Tibial artery (tissue), 4 donors: ENCODE data around the gene ERRFI1.

Experiments used
- DNase-seq, 2 donors: peaks; one replicate each; pipeline ENCODE4 v3.0.0-alpha.2; 2019
- H3K27ac ChIP-seq, 2 donors: fragments of 200-600 bp; sonication (generic) in 1 of 2; 1 replicate in 1 of 2; 2 replicates in 1 of 2; pipeline ENCODE4 v1.5.1; 2018 to 2019; ENCODE audit warnings: mild to moderate bottlenecking in 1 of 2
- H3K27me3 ChIP-seq, 2 donors: fragments of 200-600 bp; sonication (generic) in 1 of 2; one replicate each; pipeline versions ENCODE4 v1.5.1 to v1.6.0; 2016 to 2019
- H3K36me3 ChIP-seq, 3 donors: fragments of 200-600 bp; sonication (generic) in 2 of 3; one replicate each; pipeline ENCODE4 v1.5.1; 2016 to 2019; ENCODE audit warnings: mild to moderate bottlenecking in 2 of 3
- H3K4me1 ChIP-seq, 4 donors: fragments of 200-600 bp; sonication (generic) in 2 of 4; 1 replicate in 3 of 4; 2 replicates in 1 of 4; pipeline ENCODE4 v1.5.1; 2016 to 2019
- H3K4me3 ChIP-seq, 2 donors: fragments of 200-600 bp; sonication (generic) in 1 of 2; 1 replicate in 1 of 2; 2 replicates in 1 of 2; pipeline ENCODE4 v1.5.1; 2018 to 2019; ENCODE audit warnings: mild to moderate bottlenecking in 2 of 2
- H3K9me3 ChIP-seq, 3 donors: fragments of 200-600 bp; sonication (generic) in 1 of 3; one replicate each; pipeline ENCODE4 v1.5.1; 2016 to 2019
- intact Hi-C: fragments of 100-400 bp; cut with DNase I; formaldehyde crosslinking; loops from one replicate; pipeline ENCODE4 v1.15.0; 2023; ENCODE audit warnings: low total_unique reads
- TF ChIP-seq, protein P1 (sequence below), 2 experiments: fragments of 200-600 bp in 1 of 2; fragments of 450-650 bp in 1 of 2; IDR thresholded peaks; one replicate each; pipeline ENCODE4 v1.5.1; 2017 to 2019; ENCODE audit warnings: antibody characterized with exemption in 2 of 2, mild to moderate bottlenecking in 1 of 2, moderate library complexity in 1 of 2

ERRFI1 gene

DNA sequence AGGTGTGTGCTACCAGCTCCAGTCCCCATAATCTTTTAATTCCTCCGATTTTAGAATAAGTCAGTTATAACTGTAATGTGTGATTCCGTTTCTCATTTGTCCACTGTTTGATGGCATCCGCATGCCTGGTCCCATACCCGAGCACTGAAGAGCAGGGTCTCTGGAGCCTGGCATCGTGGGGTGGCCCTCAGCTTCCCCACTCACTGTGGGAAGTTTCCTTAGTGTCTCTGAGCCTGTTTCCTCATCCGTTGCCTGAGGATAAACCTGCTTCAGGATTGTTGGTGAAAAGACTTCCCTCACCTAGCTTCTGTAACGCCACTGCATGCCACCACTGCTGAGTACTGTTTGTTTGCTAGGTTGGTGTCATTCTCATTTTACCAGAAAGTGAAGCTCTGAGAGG is 45.1 kb downstream of the ERRFI1 start:
- Histone ChIP-seq H3K36me3 (peaks cover 53 to 88% (median 72%) of the 10 kb centered on the region in 3 donors), H3K9me3 (no peaks in the 10 kb centered on the region), H3K27ac (no peak overlapping the region)

DNA sequence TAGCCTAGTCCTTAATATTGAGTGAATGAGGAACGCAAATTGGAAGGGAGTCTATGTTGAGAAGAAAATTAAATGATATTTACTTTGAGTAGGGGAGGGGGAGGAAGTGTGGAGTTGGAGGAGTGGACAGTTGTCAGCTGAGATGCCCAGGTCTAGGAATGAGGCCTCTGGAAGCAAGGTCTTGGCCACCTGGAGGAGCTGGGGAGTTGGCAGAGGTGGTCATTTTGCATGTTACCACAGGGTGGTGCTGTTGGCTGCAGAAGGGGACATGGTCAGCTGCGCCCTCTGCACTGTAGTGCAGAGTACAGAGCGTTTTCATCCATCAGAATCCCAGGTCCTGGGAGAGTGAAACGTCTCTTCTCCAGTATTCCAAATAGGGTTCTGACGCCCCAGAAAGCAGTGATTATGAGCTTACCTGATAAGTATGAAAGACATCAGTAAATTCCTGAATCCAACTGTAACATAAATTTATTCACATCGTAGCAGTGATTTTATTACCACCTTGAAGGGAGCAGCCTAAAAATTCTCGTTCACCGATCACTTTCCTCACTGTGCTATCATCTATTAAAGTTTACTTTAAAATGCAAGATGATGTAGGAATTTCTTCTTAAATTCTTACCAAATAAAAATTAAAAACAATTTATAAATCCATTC is 50.8 kb downstream of the ERRFI1 start:
- intact Hi-C loops: loop anchor here (5.0 kb wide), 1 partner anchor 372 kb away; no protein-coding TSS in a partner anchor
- Histone ChIP-seq H3K4me3 (no peak overlapping the region), H3K4me1 (peaks cover 0 to 4% (median 0%) of the 10 kb centered on the region in 4 donors), H3K27me3 (no peaks in the 10 kb centered on the region), H3K9me3 (no peaks in the 10 kb centered on the region), H3K36me3 (peaks cover 39 to 73% (median 55%) of the 10 kb centered on the region in 3 donors), H3K27ac (no peak overlapping the region)
- peak; percentile 55 to 78 for DNase-seq
- TF ChIP-seq, protein P1, sequence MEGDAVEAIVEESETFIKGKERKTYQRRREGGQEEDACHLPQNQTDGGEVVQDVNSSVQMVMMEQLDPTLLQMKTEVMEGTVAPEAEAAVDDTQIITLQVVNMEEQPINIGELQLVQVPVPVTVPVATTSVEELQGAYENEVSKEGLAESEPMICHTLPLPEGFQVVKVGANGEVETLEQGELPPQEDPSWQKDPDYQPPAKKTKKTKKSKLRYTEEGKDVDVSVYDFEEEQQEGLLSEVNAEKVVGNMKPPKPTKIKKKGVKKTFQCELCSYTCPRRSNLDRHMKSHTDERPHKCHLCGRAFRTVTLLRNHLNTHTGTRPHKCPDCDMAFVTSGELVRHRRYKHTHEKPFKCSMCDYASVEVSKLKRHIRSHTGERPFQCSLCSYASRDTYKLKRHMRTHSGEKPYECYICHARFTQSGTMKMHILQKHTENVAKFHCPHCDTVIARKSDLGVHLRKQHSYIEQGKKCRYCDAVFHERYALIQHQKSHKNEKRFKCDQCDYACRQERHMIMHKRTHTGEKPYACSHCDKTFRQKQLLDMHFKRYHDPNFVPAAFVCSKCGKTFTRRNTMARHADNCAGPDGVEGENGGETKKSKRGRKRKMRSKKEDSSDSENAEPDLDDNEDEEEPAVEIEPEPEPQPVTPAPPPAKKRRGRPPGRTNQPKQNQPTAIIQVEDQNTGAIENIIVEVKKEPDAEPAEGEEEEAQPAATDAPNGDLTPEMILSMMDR (IDR thresholded peaks at IDR 0.05): peak; percentile 89 to 90

More for the DNA sequence above, 45.1 kb downstream of the ERRFI1 start:
- Histone ChIP-seq H3K4me1 (peaks cover 0 to 17% (median 5%) of the 10 kb centered on the region in 4 donors), H3K27me3 (no peaks in the 10 kb centered on the region), H3K4me3 (no peak overlapping the region)
- intact Hi-C loops: loop anchor here (2.0 kb wide), 1 partner anchor 336 kb away; no protein-coding TSS in a partner anchor
- DNase-seq: peak in 1 of 2 donors; percentile 55
- TF ChIP-seq, protein P1 (IDR thresholded peaks at IDR 0.05): no peak

DNA sequence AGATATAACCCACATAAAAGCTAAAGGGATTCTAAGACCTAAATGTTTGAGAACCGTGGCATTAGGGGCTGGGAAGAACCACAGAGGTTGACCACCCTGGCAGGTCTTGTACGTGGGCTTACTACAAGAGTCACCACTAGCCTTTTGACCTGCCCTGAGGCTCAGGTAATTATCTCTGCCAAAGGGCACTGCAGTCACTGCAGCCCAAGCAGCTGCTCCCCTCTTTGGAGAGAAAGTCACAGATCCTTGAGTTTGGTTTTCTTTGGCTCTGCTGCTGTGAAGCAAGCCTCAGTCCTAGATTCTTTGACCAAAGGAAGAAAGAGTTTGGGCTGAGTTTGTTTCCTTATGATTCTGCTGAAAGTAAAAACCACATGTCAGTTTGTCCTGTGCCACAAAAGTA is 53.0 kb downstream of the ERRFI1 start:
- Histone ChIP-seq H3K36me3 (peaks cover 43 to 73% (median 55%) of the 10 kb centered on the region in 3 donors), H3K4me3 (no peak overlapping the region), H3K27me3 (no peaks in the 10 kb centered on the region), H3K9me3 (no peaks in the 10 kb centered on the region), H3K4me1 (peaks cover 0 to 4% (median 0%) of the 10 kb centered on the region in 4 donors), H3K27ac (peak overlapping the region in 1 of 2 donors; percentile 20)
- TF ChIP-seq, protein P1 (IDR thresholded peaks at IDR 0.05): no peak
- DNase-seq: no peak
- intact Hi-C loops: no loop called here

DNA sequence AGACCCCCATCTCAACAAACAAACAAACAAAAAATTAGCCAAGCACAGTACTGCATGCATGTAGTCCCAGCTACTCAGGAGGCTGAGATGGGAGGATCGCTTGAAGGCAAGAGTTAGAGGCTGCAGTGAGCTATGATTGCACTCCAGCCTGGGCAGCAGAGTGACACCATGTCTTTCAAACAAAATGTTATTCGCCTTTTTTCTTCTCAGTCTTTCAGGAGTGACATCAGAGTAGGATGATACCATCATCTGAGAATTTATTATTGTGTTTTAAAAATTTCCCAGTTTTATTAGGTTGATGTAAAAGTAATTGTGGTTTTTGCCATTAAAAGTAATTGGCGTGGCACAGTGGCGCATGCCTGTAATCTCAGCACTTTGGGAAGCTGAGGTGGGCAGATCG is 53.8 kb downstream of the ERRFI1 start:
- H3K4me1 ChIP-seq: peaks cover 0 to 12% (median 0%) of the 10 kb centered on the region in 4 donors
- H3K9me3 ChIP-seq: no peaks in the 10 kb centered on the region
- peaks cover 41 to 72% (median 49%) of the 10 kb centered on the region in 3 donors for H3K36me3 ChIP-seq
- intact Hi-C loops: no loop called here
- no peak overlapping the region for H3K4me3 ChIP-seq
- TF ChIP-seq, protein P1 (IDR thresholded peaks at IDR 0.05): no peak
- H3K27ac ChIP-seq: no peak overlapping the region
- H3K27me3 ChIP-seq: no peaks in the 10 kb centered on the region
- no peak for DNase-seq

DNA sequence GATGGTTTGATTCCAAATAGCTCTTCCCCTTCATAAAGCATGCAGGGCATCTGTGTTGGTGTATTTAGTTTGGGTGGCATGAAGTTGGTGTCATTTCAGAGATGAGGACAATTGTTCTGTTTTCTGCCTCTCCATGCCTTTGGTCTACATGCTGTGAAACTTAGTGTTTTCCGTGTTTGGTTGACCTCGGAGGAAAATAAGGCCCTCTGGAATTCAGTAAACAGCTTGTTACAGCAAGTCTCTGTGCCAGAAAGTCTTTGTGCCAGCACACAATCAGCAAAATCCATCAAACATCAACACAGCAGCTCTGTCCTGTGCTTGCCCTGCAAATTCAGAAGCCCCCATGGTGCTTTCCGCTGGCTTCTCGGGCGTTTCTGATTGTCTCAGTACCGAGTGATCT is 55.1 kb downstream of the ERRFI1 start:
- intact Hi-C loops: no loop called here
- peaks cover 0 to 20% (median 6%) of the 10 kb centered on the region in 4 donors for H3K4me1 ChIP-seq
- no peaks in the 10 kb centered on the region for H3K9me3 ChIP-seq
- H3K36me3 ChIP-seq: peaks cover 46 to 72% (median 50%) of the 10 kb centered on the region in 3 donors
- DNase-seq: no peak
- TF ChIP-seq, protein P1 (IDR thresholded peaks at IDR 0.05): no peak
- no peak overlapping the region for H3K4me3 ChIP-seq
- no peaks in the 10 kb centered on the region for H3K27me3 ChIP-seq
- no peak overlapping the region for H3K27ac ChIP-seq
